Body of pancreas (tissue), 4 donors: Measurements from ENCODE around the gene TRIP13.

Experiments used
- CTCF ChIP-seq, 7 experiments: fragments of 450-650 bp in 4 of 7; fragments of 200-600 bp in 3 of 7; sonication (generic) in 3 of 7; IDR thresholded peaks; one replicate each; pipeline ENCODE4 v1.5.1; 2016 to 2019; ENCODE audit warnings: antibody characterized with exemption in 7 of 7
- POLR2A ChIP-seq, 3 donors: fragments of 450-650 bp; IDR thresholded peaks; one replicate each; pipeline ENCODE4 v1.6.1; 2016; ENCODE audit warnings: antibody characterized with exemption in 3 of 3, mild to moderate bottlenecking in 2 of 3

- no peak for TF ChIP-seq CTCF (IDR thresholded peaks at IDR 0.05)
- no peak for TF ChIP-seq POLR2A (IDR thresholded peaks at IDR 0.05)
Observed at GRCh38 chr5:891117-891836, 1.4 kb upstream of the TRIP13 start.
